CD14-positive monocyte (primary cell): ENCODE measurements around the gene RPS24. TPM values are rescaled to one million over a fixed set of nuclear protein-coding genes. Genes with fewer than 3 reads are reported as not detected.

Experiments
- DNase-seq, 3 donors: peaks; one replicate each; pipeline ENCODE4 v3.0.0-alpha.2; 2011 to 2022
- H2AFZ ChIP-seq: 2 replicates; pipeline ENCODE4 v1.6.0; 2012; ENCODE audit warnings: mild to moderate bottlenecking, low read depth, low read length, inconsistent platforms; ENCODE audit not compliant: insufficient read depth, poor library complexity, severe bottlenecking
- H3K27ac ChIP-seq, 2 donors: 1 replicate in 1 of 2; 2 replicates in 1 of 2; pipeline ENCODE4 v1.5.1; 2012 to 2013; ENCODE audit warnings: low read length in 2 of 2, control low read depth in 1 of 2, inconsistent platforms in 1 of 2, low read depth in 1 of 2, mild to moderate bottlenecking in 1 of 2
- H3K27me3 ChIP-seq, 2 donors: one replicate each; pipeline versions ENCODE4 v1.6.0 to v1.6.1; 2011 to 2013; ENCODE audit warnings: low read length in 2 of 2; ENCODE audit not compliant: control insufficient read depth in 2 of 2, insufficient read depth in 2 of 2
- H3K36me3 ChIP-seq, 2 donors: replicated peaks in 1 of 2; 1 replicate in 1 of 2; 2 replicates in 1 of 2; pipeline versions ENCODE4 v1.5.1 to v1.6.1; 2012 to 2013; ENCODE audit warnings: low read length in 2 of 2, control low read depth in 1 of 2, inconsistent platforms in 1 of 2, mild to moderate bottlenecking in 1 of 2; ENCODE audit not compliant: insufficient read depth in 2 of 2, control insufficient read depth in 1 of 2
- H3K4me1 ChIP-seq, 2 donors: 1 replicate in 1 of 2; 2 replicates in 1 of 2; pipeline versions ENCODE4 v1.5.1 to v1.6.1; 2012 to 2013; ENCODE audit warnings: low read length in 2 of 2, control low read depth in 1 of 2, inconsistent platforms in 1 of 2, mild to moderate bottlenecking in 1 of 2, moderate library complexity in 1 of 2; ENCODE audit not compliant: insufficient read depth in 2 of 2, control insufficient read depth in 1 of 2
- H3K4me2 ChIP-seq: replicated peaks from 2 replicates; pipeline ENCODE3; 2012; ENCODE audit warnings: low read length, moderate library complexity, mild to moderate bottlenecking; ENCODE audit not compliant: poor library complexity, severe bottlenecking; ENCODE audit errors: extremely low read depth
- H3K4me3 ChIP-seq, 3 experiments: fragments of 200-600 bp in 1 of 3; sonication (generic) in 1 of 3; replicated peaks in 1 of 3; 1 replicate in 2 of 3; 2 replicates in 1 of 3; pipeline ENCODE4 v1.5.1; 2011 to 2013; ENCODE audit warnings: low read length in 3 of 3, mild to moderate bottlenecking in 3 of 3, control low read depth in 2 of 3, low read depth in 2 of 3, inconsistent platforms in 1 of 3, moderate library complexity in 1 of 3
- H3K79me2 ChIP-seq: 2 replicates; pipeline ENCODE4 v1.6.0; 2012; ENCODE audit warnings: mild to moderate bottlenecking, control low read depth, inconsistent platforms, low read length, moderate library complexity; ENCODE audit not compliant: insufficient read depth
- H3K9ac ChIP-seq: 2 replicates; pipeline ENCODE4 v1.6.0; 2017; ENCODE audit warnings: low read length, mild to moderate bottlenecking; ENCODE audit not compliant: insufficient read depth, poor library complexity, severe bottlenecking
- H3K9me3 ChIP-seq, 2 donors: replicated peaks in 1 of 2; 1 replicate in 1 of 2; 2 replicates in 1 of 2; pipeline versions ENCODE4 v1.5.1 to v1.6.1; 2012 to 2013; ENCODE audit warnings: low read length in 2 of 2, control low read depth in 1 of 2; ENCODE audit not compliant: control insufficient read depth in 1 of 2, insufficient read depth in 1 of 2
- H4K20me1 ChIP-seq: 2 replicates; pipeline ENCODE4 v1.6.0; 2012; ENCODE audit warnings: mild to moderate bottlenecking, low read length, control low read depth, moderate library complexity; ENCODE audit not compliant: insufficient read depth
- H3K27ac Mint-ChIP-seq, 7 donors: one replicate each; pipeline ENCODE4 v1.8.0; 2020; ENCODE audit warnings: mild to moderate bottlenecking in 7 of 7, mixed read lengths in 7 of 7, moderate library complexity in 6 of 7, inconsistent platforms in 2 of 7
- H3K27me3 Mint-ChIP-seq, 3 donors: one replicate each; pipeline ENCODE4 v1.8.0; 2021 to 2022; ENCODE audit warnings: low read depth in 3 of 3, mild to moderate bottlenecking in 3 of 3, mixed read lengths in 3 of 3, moderate library complexity in 3 of 3, inconsistent platforms in 1 of 3
- H3K36me3 Mint-ChIP-seq, 2 donors: one replicate each; pipeline ENCODE4 v1.8.0; 2020; ENCODE audit warnings: mixed read lengths in 2 of 2, inconsistent platforms in 1 of 2, mild to moderate bottlenecking in 1 of 2
- H3K4me1 Mint-ChIP-seq: one replicate; pipeline ENCODE4 v1.8.0; 2020; ENCODE audit warnings: mild to moderate bottlenecking, mixed read lengths
- H3K4me3 Mint-ChIP-seq, 2 donors: one replicate each; pipeline ENCODE4 v1.8.0; 2020; ENCODE audit warnings: mild to moderate bottlenecking in 2 of 2, mixed read lengths in 2 of 2, moderate library complexity in 1 of 2
- H3K9me3 Mint-ChIP-seq, 7 donors: one replicate each; pipeline ENCODE4 v1.8.0; 2020 to 2022; ENCODE audit warnings: mixed read lengths in 7 of 7, mild to moderate bottlenecking in 6 of 7, moderate library complexity in 6 of 7, inconsistent platforms in 2 of 7
- CTCF ChIP-seq: fragments of 200-600 bp; IDR thresholded peaks from one replicate; pipeline ENCODE4 v1.8.0; 2022; ENCODE audit warnings: antibody characterized with exemption, mild to moderate bottlenecking
- WGBS: methylation state at CpG from one replicate; pipeline ENCODE4 v1.1.5; 2013; ENCODE audit warnings: missing lambda C conversion rate; ENCODE audit not compliant: insufficient coverage; 5-methylcytosine and 5-hydroxymethylcytosine counted together
- intact Hi-C, 2 donors: fragments of 100-400 bp; cut with micrococcal nuclease; formaldehyde crosslinking; loops; one replicate each; pipeline versions ENCODE4 v1.15.0 to v1.15.1; 2023
- polyA plus RNA-seq, 3 donors: library from polyadenylated mRNA; depleted of rRNA in 1 of 3; unstranded in 2 of 3; stranded (reverse) in 1 of 3; fragments of 300-500 nt in 2 of 3; fragments of >200 nt in 1 of 3; fragmentation: Illumina TruSeq in 2 of 3; gene quantifications; 1 replicate in 2 of 3; 2 replicates in 1 of 3; pipeline ENCODE4 v1.2.3, GENCODE V29; 2012 to 2021

The RPS24 gene
- polyA plus RNA-seq, 3 donors = 801 to 2,073 (median 840) TPM

DNA sequence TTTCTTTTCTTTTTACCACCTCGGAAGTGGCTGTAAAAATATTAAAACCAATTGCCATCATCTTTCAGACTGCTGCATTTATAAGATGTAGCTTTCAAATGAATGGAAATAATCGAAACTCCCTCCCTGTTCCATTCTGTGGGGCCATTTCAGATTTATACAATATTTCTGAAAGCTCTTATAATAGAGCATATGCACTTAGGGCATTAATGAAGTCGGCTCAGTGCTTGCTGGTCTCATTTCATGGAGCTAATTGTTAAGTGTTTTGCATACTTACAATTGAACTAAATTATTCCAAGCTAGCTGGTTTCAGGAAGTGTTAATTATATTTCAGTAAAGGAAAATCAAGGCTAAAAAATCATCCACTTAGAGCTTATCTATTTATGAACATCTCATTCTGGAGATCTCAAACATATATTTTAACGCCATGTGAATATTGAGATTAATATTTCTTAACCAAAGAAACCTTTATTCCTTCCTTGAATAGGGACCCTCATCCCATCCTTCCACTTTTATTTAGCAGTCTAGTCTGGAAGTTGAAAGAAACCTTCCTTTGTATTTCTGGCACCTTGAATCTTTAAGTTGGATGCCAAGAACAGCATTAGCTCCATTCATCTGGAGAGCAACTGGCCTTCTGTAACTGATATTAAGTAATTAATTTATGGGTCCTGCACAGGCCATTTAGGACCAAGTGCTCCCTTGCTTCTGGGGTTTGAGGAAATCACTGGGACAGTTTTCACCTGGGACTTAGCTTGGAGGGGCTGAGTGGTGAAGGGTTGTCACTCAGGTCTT is 45.1 kb downstream of the RPS24 start:
- peaks cover 0 to 4% (median 1%) of the 10 kb centered on the region in 3 donors for H3K27me3 Mint-ChIP-seq
- no peak overlapping the region for H2AFZ ChIP-seq
- no peak overlapping the region for H3K27ac Mint-ChIP-seq
- H3K4me3 Mint-ChIP-seq = no peak overlapping the region
- H3K9ac ChIP-seq = no peak overlapping the region
- no CpG with 5 or more reads among the region's 4 CpGs for WGBS
- H3K9me3 Mint-ChIP-seq = peaks cover 3 to 9% (median 7%) of the 10 kb centered on the region in 7 donors
- H3K36me3 Mint-ChIP-seq = no peaks in the 10 kb centered on the region
- H3K9me3 ChIP-seq = peaks cover 0 to 6% of the 10 kb centered on the region in 2 donors
- no peaks in the 10 kb centered on the region for H3K79me2 ChIP-seq
- no peaks in the 10 kb centered on the region for H4K20me1 ChIP-seq
- peaks cover 3% of the 10 kb centered on the region for H3K4me1 Mint-ChIP-seq
- TF ChIP-seq CTCF = no peak
- no peaks in the 10 kb centered on the region for H3K27me3 ChIP-seq
- H3K4me3 ChIP-seq = no peak overlapping the region
- H3K27ac ChIP-seq = no peak overlapping the region
- no peaks in the 10 kb centered on the region for H3K36me3 ChIP-seq
- no peak for DNase-seq
- H3K4me2 ChIP-seq = no peak overlapping the region
- no peaks in the 10 kb centered on the region for H3K4me1 ChIP-seq
- intact Hi-C loops = no loop called here

DNA sequence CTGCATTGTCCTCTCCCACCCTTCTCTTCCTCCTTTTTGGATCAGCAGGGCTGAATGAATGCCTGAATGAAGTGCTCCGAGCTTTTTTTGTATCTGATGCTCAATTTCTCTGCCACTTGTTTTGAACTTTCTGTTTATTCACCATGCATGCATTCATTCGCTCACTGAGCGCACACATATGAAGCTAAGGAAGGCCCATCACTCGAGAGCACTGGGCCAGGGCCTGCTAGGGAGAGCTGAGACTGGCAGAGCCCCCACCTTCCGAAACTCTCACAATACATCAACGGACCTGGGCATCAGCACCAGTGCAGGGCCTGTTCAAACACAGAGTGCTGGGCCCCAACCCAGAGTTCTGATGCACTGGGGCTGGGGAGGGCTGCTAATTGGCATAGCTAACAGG is 45.7 kb downstream of the RPS24 start:
- peaks cover 3% of the 10 kb centered on the region for H3K4me1 Mint-ChIP-seq
- Histone ChIP-seq H3K4me2 (no peak overlapping the region), H4K20me1 (no peaks in the 10 kb centered on the region), H3K36me3 (no peaks in the 10 kb centered on the region), H3K4me3 (no peak overlapping the region), H3K27ac (no peak overlapping the region), H3K9ac (no peak overlapping the region), H3K27me3 (no peaks in the 10 kb centered on the region), H3K4me1 (no peaks in the 10 kb centered on the region), H3K9me3 (peaks cover 0 to 6% of the 10 kb centered on the region in 2 donors), H3K79me2 (no peaks in the 10 kb centered on the region), H2AFZ (no peak overlapping the region)
- no peak overlapping the region for H3K4me3 Mint-ChIP-seq
- DNase-seq = no peak
- no peaks in the 10 kb centered on the region for H3K36me3 Mint-ChIP-seq
- no peak overlapping the region for H3K27ac Mint-ChIP-seq
- intact Hi-C loops = no loop called here
- TF ChIP-seq CTCF = no peak
- 100% methylated on average over 3 of the region's 6 CpGs for WGBS
- H3K27me3 Mint-ChIP-seq = peaks cover 1 to 4% (median 3%) of the 10 kb centered on the region in 3 donors
- H3K9me3 Mint-ChIP-seq = peaks cover 3 to 9% (median 7%) of the 10 kb centered on the region in 7 donors
